GM06990 (cell line): Measurements from ENCODE around the gene RAB11FIP3.
A peak's percentile ranks its signal among the peaks of the same experiment; 100 is the strongest.

Experiments
- DNase-seq: peaks from one replicate; pipeline ENCODE4 v3.0.0-alpha.2; 2011; ENCODE audit not compliant: insufficient read length; ENCODE audit errors: extremely low read depth
- H3K27me3 ChIP-seq: replicated peaks from 2 replicates; pipeline ENCODE4 v1.6.0; 2011; ENCODE audit warnings: low read length; ENCODE audit not compliant: control insufficient read depth, insufficient read depth
- H3K36me3 ChIP-seq: 2 replicates; pipeline ENCODE4 v1.5.1; 2011; ENCODE audit warnings: low read length; ENCODE audit not compliant: control insufficient read depth, insufficient read depth
- H3K4me3 ChIP-seq: replicated peaks from 2 replicates; pipeline ENCODE4 v1.5.1; 2011; ENCODE audit warnings: low read depth, mild to moderate bottlenecking, control low read depth, low read length
- TF ChIP-seq, protein P1 (sequence below): IDR thresholded peaks from 2 replicates; pipeline ENCODE4 v1.5.1; 2011; ENCODE audit warnings: low read length, control low read depth, mild to moderate bottlenecking, inconsistent platforms; ENCODE audit not compliant: insufficient read depth, poor library complexity, severe bottlenecking

The RAB11FIP3 gene

DNA sequence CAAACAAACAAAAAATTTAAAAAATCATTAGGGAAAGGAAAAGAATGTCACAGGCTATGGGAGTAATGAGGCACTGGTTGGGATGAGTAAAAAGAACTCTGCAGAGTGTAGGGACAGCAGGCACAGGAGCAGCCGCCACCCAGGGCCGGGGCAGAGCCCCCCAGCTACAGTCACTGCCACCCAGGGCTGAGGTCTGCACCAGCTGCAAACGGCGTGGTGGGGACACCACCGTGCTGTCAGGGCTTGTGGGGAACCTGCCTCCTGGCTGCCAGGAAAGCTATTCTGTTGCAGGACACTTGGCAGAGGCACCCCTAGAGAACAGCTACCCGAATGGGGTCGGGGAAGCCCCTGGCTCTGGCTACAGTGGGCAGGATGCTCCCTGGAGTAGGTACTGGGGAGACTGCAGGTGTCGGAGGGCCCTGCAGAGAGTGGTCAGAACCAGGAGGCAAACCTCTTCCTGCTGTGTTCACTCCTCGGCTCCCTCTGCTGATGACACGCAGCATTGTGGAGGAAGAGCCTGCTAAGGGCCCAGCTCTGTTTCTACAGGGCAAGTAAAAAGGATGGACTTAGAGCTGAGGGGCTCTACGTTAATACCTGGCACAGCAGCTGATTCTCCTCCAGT lies 69.8 kb downstream of the RAB11FIP3 start:
- H3K27me3 ChIP-seq = no peaks in the 10 kb centered on the region
- DNase-seq = no peak
- peaks cover 4% of the 10 kb centered on the region for H3K36me3 ChIP-seq
- TF ChIP-seq, protein P1, sequence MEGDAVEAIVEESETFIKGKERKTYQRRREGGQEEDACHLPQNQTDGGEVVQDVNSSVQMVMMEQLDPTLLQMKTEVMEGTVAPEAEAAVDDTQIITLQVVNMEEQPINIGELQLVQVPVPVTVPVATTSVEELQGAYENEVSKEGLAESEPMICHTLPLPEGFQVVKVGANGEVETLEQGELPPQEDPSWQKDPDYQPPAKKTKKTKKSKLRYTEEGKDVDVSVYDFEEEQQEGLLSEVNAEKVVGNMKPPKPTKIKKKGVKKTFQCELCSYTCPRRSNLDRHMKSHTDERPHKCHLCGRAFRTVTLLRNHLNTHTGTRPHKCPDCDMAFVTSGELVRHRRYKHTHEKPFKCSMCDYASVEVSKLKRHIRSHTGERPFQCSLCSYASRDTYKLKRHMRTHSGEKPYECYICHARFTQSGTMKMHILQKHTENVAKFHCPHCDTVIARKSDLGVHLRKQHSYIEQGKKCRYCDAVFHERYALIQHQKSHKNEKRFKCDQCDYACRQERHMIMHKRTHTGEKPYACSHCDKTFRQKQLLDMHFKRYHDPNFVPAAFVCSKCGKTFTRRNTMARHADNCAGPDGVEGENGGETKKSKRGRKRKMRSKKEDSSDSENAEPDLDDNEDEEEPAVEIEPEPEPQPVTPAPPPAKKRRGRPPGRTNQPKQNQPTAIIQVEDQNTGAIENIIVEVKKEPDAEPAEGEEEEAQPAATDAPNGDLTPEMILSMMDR = peak; percentile 49
- H3K4me3 ChIP-seq = no peak overlapping the region

GRCh38 chr16:496097-496886 lies 70.8 kb downstream of the RAB11FIP3 start:
- TF ChIP-seq, protein P1 = no peak
- no peak overlapping the region for H3K4me3 ChIP-seq
- DNase-seq = no peak
- H3K27me3 ChIP-seq = no peaks in the 10 kb centered on the region
- peaks cover 4% of the 10 kb centered on the region for H3K36me3 ChIP-seq

GRCh38 chr16:497258-497657 lies 71.8 kb downstream of the RAB11FIP3 start:
- Histone ChIP-seq H3K36me3 (peaks cover 4% of the 10 kb centered on the region), H3K27me3 (no peaks in the 10 kb centered on the region), H3K4me3 (no peak overlapping the region)
- DNase-seq = no peak
- TF ChIP-seq, protein P1 = no peak

DNA sequence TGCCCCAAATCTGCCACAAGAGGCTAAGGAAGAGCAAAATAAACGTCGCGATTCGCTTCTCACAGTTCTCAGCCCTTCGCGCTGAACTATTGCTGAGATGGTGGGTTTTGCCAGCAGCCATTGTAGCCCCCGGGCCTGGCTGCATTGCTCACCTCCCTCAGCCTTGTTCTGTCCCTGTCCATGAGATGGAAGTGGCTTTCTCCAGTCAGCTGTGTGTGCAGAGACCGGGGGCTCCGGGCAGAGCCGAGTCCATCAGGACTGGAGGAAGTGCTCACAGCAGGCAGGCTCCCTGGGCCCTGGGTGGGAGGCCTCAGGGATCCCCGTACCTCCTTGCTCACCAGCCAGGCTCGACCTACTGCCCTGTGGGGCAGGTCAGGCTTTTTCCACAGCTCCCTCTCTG lies 74.5 kb downstream of the RAB11FIP3 start:
- H3K4me3 ChIP-seq = no peak overlapping the region
- H3K36me3 ChIP-seq = peaks cover 4% of the 10 kb centered on the region
- H3K27me3 ChIP-seq = no peaks in the 10 kb centered on the region
- TF ChIP-seq, protein P1 = no peak
- no peak for DNase-seq

DNA sequence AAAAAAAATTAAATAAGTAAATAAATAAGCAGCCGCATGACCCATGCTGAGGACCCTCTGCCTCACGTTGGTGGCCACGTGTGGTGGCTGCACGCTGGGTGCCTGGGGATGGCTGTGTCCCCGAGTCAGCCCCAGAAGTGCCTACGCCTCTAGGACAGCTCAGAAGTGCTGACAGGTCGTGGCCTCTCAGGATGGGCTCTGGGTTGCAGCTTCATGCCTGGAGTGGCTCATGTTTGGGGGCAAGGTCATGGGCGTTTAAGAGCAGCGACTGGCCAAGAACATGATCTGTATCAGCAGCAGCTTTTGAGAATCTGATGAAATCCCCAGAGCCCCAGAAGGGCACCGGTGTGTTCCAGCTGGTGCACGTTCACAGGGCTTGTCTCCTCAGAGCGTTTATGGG lies 75.3 kb downstream of the RAB11FIP3 start:
- no peak overlapping the region for H3K4me3 ChIP-seq
- no peaks in the 10 kb centered on the region for H3K27me3 ChIP-seq
- DNase-seq = no peak
- TF ChIP-seq, protein P1 = no peak
- peaks cover 5% of the 10 kb centered on the region for H3K36me3 ChIP-seq
